ENCODE measurements around the gene PTPN2.

GRCh38 chr18:12860530-12860929, 23.5 kb downstream of the PTPN2 start:
- no peak for TF ChIP-seq ZNF8 (CRISPR knock-in tag; IDR thresholded peaks at IDR 0.05)
- no peak for TF ChIP-seq ZNF565 (CRISPR knock-in tag; conservative IDR thresholded peaks at IDR 0.05; ENCODE audit: low read depth)
- TF ChIP-seq ZNF70 (CRISPR knock-in tag; IDR thresholded peaks at IDR 0.05), result no peak
- no peak for TF ChIP-seq POU6F1 (CRISPR knock-in tag; IDR thresholded peaks at IDR 0.05; ENCODE audit: borderline replicate concordance, low read depth)
- no peak for TF ChIP-seq PATZ1 (CRISPR knock-in tag; IDR thresholded peaks at IDR 0.05; ENCODE audit: borderline replicate concordance)
- TF ChIP-seq TSHZ2 (CRISPR knock-in tag; IDR thresholded peaks at IDR 0.05), result no peak
- no peak for TF ChIP-seq RARB (CRISPR knock-in tag; IDR thresholded peaks at IDR 0.05)
